Progenitor cell of endocrine pancreas (in vitro differentiated cells): Measurements from ENCODE around the gene ACBD4. TPM values are rescaled to one million over a fixed set of nuclear protein-coding genes. Genes with fewer than 3 reads are reported as not detected.
"Not testable (repeated sequence)": the region's sequence is repeated elsewhere in the genome, so short reads cannot be mapped to it uniquely, and the experiment has no call there.

ENCODE experiments used
- DNase-seq: peaks from one replicate; pipeline ENCODE4 v3.0.0; 2021; ENCODE audit warnings: low spot score; ENCODE audit not compliant: unreplicated experiment
- H3K27ac Mint-ChIP-seq: 2 replicates; pipeline ENCODE4 v1.8.0; 2021; ENCODE audit warnings: mild to moderate bottlenecking, moderate library complexity, mixed read lengths
- H3K27me3 Mint-ChIP-seq: 2 replicates; pipeline ENCODE4 v1.8.0; 2021; ENCODE audit warnings: mixed read lengths
- H3K36me3 Mint-ChIP-seq: 2 replicates; pipeline ENCODE4 v1.8.0; 2022; ENCODE audit warnings: mixed read lengths; ENCODE audit not compliant: insufficient read depth
- H3K4me1 Mint-ChIP-seq: 2 replicates; pipeline ENCODE4 v1.8.0; 2021; ENCODE audit warnings: low read depth, mixed read lengths
- H3K4me3 Mint-ChIP-seq: 2 replicates; pipeline ENCODE4 v1.8.0; 2021; ENCODE audit warnings: low read depth, mild to moderate bottlenecking, moderate library complexity, mixed read lengths
- H3K9me3 Mint-ChIP-seq: 2 replicates; pipeline ENCODE4 v1.8.0; 2021; ENCODE audit warnings: low read depth, mixed read lengths
- total RNA-seq: library from RNA; stranded (reverse); gene quantifications from 2 replicates; pipeline ENCODE4 v1.2.1, GENCODE V29; 2021
- TF ChIP-seq, protein P1 (sequence below): fragments of 200-600 bp; sonication (generic); IDR thresholded peaks from one replicate; pipeline ENCODE4 v1.5.0; 2021; ENCODE audit warnings: antibody characterized with exemption, mild to moderate bottlenecking; ENCODE audit not compliant: unreplicated experiment

ACBD4 gene
- total RNA-seq, 1 donor from 2014 or later: 14.1 TPM

DNA sequence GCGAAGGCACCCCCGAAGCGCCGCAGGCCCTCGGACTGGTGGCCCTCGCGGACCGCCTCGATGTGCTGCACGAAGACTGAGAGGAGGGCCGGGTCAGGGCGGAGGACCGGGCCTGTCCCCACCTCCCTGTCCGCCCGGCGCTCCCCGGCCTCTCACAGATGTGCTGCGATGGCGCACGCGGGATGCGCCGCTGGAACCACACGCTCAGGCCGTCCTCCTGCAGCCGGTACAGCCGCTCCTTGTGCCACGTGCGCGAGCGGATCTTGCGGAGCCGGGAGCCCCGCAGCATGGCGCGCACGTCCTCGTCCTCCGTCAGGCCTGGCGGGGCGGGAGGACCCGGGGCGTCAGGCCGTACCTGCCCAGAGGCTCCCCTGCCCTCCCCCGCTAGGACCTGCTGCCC is 14.4 kb upstream of the ACBD4 start:
- TF ChIP-seq, protein P1, sequence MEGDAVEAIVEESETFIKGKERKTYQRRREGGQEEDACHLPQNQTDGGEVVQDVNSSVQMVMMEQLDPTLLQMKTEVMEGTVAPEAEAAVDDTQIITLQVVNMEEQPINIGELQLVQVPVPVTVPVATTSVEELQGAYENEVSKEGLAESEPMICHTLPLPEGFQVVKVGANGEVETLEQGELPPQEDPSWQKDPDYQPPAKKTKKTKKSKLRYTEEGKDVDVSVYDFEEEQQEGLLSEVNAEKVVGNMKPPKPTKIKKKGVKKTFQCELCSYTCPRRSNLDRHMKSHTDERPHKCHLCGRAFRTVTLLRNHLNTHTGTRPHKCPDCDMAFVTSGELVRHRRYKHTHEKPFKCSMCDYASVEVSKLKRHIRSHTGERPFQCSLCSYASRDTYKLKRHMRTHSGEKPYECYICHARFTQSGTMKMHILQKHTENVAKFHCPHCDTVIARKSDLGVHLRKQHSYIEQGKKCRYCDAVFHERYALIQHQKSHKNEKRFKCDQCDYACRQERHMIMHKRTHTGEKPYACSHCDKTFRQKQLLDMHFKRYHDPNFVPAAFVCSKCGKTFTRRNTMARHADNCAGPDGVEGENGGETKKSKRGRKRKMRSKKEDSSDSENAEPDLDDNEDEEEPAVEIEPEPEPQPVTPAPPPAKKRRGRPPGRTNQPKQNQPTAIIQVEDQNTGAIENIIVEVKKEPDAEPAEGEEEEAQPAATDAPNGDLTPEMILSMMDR: no peak
- Mint-ChIP-seq H3K27ac (no peak overlapping the region), H3K9me3 (no peaks in the 10 kb centered on the region), H3K4me3 (no peak overlapping the region), H3K4me1 (peaks cover 12% of the 10 kb centered on the region), H3K36me3 (no peaks in the 10 kb centered on the region), H3K27me3 (no peaks in the 10 kb centered on the region)
- DNase-seq: no peak

DNA sequence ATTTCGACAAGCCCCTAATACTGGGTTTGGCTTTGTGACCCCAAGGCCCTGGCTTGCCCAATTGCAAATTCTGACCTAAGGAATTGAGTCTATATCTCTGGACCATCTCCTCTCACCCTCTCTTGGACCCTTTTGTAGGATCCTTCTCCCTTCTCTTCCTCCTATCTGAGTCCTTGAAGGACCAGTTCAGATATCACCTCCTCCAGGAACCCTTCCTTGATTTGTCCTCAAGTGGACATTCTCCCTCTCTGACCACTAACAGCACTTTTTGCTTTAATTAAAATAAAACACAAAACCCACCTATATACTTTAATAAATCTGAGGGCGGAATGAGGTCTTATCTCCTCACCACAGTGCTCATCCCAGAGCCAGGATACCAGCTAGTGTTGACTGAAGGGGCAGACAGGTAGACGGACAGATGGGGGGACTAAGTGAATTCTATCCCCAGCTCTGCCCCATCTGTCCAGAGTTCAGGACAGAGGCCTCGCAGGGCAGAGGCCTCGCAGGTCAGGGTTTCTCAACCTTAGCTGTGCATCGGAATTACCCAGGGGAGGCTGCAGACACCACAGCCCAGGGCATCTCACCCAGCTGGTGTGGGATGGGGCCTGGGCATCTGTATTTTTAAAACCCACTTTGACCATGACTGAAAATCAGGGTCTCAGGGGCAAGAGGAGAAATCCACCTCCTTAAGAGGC is 12.3 kb upstream of the ACBD4 start:
- Mint-ChIP-seq H3K4me1 (peaks cover 25% of the 10 kb centered on the region), H3K36me3 (no peaks in the 10 kb centered on the region), H3K9me3 (no peaks in the 10 kb centered on the region), H3K4me3 (no peak overlapping the region), H3K27ac (peak overlapping the region; percentile 88), H3K27me3 (no peaks in the 10 kb centered on the region)
- no peak for DNase-seq
- TF ChIP-seq, protein P1: no peak

DNA sequence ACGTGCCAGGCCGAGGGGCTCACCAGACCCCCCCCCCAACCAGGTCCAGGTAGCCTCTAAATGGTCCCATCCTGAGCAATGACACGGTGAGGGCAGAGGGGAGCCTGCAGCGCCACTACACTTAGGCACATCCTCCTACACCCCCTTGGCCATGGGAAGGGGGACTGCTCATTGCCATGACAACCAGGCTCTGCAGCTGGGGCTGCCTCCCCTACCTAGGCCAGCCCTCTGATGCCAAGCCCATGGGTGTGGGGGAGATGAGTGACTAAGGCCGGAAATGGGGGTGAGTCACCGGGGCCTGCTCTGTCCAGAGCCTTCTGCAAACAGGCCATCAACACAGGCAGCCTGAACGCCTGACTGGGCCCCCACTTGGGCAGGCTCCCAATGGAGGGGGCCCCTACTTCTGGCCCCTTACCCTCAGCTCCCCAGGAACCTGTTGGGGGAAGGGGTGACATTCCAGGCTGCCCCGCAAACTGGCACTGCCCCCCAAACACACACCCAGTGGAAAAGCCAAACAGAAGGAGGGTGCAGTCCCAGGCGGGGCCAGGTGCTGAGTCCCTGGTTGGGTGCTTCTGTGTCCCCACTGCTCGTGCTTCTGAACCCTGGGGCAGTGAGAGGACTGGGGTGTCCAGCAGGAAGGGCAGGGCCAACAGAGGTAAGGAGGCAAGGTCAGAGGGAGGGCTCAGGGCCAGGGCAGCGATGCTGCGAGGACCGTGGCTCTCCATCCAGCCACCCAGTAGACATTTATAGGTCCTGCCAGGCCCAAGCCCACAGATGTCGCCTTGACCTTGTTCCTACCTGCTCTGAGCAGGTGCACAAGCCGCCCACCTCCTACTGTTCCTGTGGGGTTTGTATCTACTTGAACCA is 11.3 kb upstream of the ACBD4 start:
- H3K4me1 Mint-ChIP-seq: peaks cover 25% of the 10 kb centered on the region
- no peaks in the 10 kb centered on the region for H3K27me3 Mint-ChIP-seq
- H3K27ac Mint-ChIP-seq: no peak overlapping the region
- H3K9me3 Mint-ChIP-seq: no peaks in the 10 kb centered on the region
- H3K36me3 Mint-ChIP-seq: no peaks in the 10 kb centered on the region
- H3K4me3 Mint-ChIP-seq: no peak overlapping the region
- DNase-seq: no peak
- TF ChIP-seq, protein P1: no peak

DNA sequence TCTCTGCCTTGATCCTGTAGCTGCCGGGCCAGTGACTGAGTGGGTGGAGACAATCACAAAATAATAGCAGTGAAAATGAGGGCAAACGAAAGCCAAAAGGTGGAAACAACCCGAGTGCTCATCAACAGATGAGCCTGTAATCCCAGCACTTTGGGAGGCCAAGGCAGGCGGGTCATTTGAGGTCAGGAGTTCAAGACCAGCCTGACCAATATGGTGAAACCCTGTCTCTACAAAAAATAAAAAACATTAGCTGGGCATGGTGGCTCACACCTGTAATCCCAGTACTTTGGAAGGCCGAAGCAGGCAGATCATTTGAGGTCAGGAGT is 10.7 kb upstream of the ACBD4 start:
- H3K27me3 Mint-ChIP-seq, H3K36me3 Mint-ChIP-seq, H3K9me3 Mint-ChIP-seq, DNase-seq, H3K27ac Mint-ChIP-seq, H3K4me3 Mint-ChIP-seq: not testable (repeated sequence)
- H3K4me1 Mint-ChIP-seq: peaks cover 25% of the 10 kb centered on the region

DNA sequence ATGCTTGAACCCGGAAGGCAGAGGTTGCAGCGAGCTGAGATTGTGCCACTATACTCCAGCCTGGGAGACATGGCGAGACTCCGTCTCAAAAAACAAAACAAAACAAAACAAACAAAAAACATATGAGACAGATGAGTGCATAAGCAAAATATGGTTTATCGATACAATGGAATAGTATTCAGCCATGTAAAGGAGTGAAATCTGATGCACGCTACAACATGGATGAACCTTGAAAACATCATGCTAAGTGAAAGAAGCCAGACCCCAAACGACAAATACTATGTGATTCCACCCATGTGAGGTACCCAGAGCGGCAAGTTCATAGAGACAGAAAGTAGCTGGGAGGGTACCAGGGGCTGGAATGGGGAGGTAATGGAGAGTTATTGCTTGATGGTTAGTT is 10.0 kb upstream of the ACBD4 start:
- Mint-ChIP-seq H3K27ac (no peak overlapping the region), H3K9me3 (no peaks in the 10 kb centered on the region), H3K36me3 (no peaks in the 10 kb centered on the region), H3K4me3 (no peak overlapping the region), H3K27me3 (no peaks in the 10 kb centered on the region), H3K4me1 (peaks cover 25% of the 10 kb centered on the region)
- TF ChIP-seq, protein P1: no peak
- DNase-seq: no peak

DNA sequence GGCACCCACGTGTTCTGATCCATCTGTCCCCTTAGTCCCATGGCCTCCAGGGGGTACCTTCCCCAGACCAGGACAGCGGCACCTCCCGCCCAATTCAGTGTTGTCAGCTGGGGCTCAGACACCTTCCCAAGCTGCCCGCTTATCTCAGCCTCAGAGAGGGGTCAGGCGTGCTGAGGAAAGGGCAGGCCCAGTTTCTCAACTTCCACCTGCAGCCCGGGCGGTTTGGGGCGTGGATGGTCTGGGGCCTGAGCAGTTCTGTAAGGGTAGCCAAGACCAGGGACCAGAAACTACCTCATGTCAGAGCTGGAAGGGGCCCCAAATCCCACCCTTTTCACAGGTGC is 8.3 kb upstream of the ACBD4 start:
- H3K9me3 Mint-ChIP-seq: no peaks in the 10 kb centered on the region
- no peak for DNase-seq
- H3K36me3 Mint-ChIP-seq: no peaks in the 10 kb centered on the region
- TF ChIP-seq, protein P1: no peak
- H3K4me1 Mint-ChIP-seq: peaks cover 25% of the 10 kb centered on the region
- H3K27me3 Mint-ChIP-seq: no peaks in the 10 kb centered on the region
- H3K27ac Mint-ChIP-seq: peak overlapping the region; percentile 87
- no peak overlapping the region for H3K4me3 Mint-ChIP-seq
